H1 (cell line): ENCODE measurements around the gene TPSG1.
"Not testable (repeated sequence)": the region's sequence is repeated elsewhere in the genome, so short reads cannot be mapped to it uniquely, and the experiment has no call there.

Source experiments
- CBX5 ChIP-seq: fragments of 300-800, 300-1000 bp; sonication (generic); IDR thresholded peaks from 2 replicates; pipeline ENCODE4 v1.7.1; 2016; ENCODE audit warnings: antibody characterized with exemption, low read length, low read depth
- CREB1 ChIP-seq: IDR thresholded peaks from 2 replicates; pipeline ENCODE4 v1.6.1; 2012; ENCODE audit warnings: inconsistent platforms
- EZH2 ChIP-seq: fragments of 200-600 bp; sonication (generic); IDR thresholded peaks from 2 replicates; pipeline ENCODE4 v1.7.1; 2012; ENCODE audit warnings: low read depth, mild to moderate bottlenecking, moderate library complexity, low read length, inconsistent platforms; ENCODE audit not compliant: severe bottlenecking
- MAFK ChIP-seq: IDR thresholded peaks from 2 replicates; pipeline ENCODE4 v1.6.1; 2012; ENCODE audit warnings: low read depth, mild to moderate bottlenecking, improper control_type of control experiment, low read length
- PHF8 ChIP-seq: fragments of 200-600 bp; sonication (generic); conservative IDR thresholded peaks from 2 replicates; pipeline ENCODE4 v1.7.1; 2012; ENCODE audit warnings: low read depth, mild to moderate bottlenecking, inconsistent platforms, low read length, moderate library complexity
- POLR2A ChIP-seq, 2 experiments: IDR thresholded peaks; 1 replicate in 1 of 2; 2 replicates in 1 of 2; pipeline ENCODE4 v1.6.1; 2011; ENCODE audit warnings: low read depth in 2 of 2, low read length in 2 of 2, mild to moderate bottlenecking in 2 of 2; ENCODE audit errors: control extremely low read depth in 1 of 2
- POLR2AphosphoS5 ChIP-seq: IDR thresholded peaks from 2 replicates; pipeline ENCODE4 v1.6.1; 2011; ENCODE audit warnings: low read depth, low read length
- TBP ChIP-seq: IDR thresholded peaks from 2 replicates; pipeline ENCODE4 v1.6.1; 2011; ENCODE audit warnings: low read depth, low read length, improper control_type of control experiment
- YY1 ChIP-seq: IDR thresholded peaks from 2 replicates; pipeline ENCODE4 v1.6.1; 2011; ENCODE audit warnings: low read depth, mild to moderate bottlenecking, low read length
- ZNF274 ChIP-seq: IDR thresholded peaks from 2 replicates; pipeline ENCODE4 v1.7.0; 2012; ENCODE audit warnings: low read length, borderline replicate concordance; ENCODE audit errors: extremely low read depth
- TF ChIP-seq, protein P1 (sequence below): IDR thresholded peaks from 2 replicates; pipeline ENCODE4 v1.6.1; 2012; ENCODE audit warnings: low read length, inconsistent platforms
- TF ChIP-seq, protein P2 (sequence below), 3 experiments: IDR thresholded peaks; 1 replicate in 2 of 3; 2 replicates in 1 of 3; pipeline versions ENCODE4 v1.5.1 to v1.6.1; 2011; ENCODE audit warnings: low read length in 3 of 3, mild to moderate bottlenecking in 3 of 3, inconsistent platforms in 2 of 3, low read depth in 1 of 3, moderate library complexity in 1 of 3; ENCODE audit not compliant: insufficient read depth in 1 of 3; ENCODE audit errors: control extremely low read depth in 1 of 3
- TF ChIP-seq, protein P3 (sequence below): IDR thresholded peaks from 2 replicates; pipeline ENCODE4 v1.6.1; 2012; ENCODE audit warnings: inconsistent platforms

DNA sequence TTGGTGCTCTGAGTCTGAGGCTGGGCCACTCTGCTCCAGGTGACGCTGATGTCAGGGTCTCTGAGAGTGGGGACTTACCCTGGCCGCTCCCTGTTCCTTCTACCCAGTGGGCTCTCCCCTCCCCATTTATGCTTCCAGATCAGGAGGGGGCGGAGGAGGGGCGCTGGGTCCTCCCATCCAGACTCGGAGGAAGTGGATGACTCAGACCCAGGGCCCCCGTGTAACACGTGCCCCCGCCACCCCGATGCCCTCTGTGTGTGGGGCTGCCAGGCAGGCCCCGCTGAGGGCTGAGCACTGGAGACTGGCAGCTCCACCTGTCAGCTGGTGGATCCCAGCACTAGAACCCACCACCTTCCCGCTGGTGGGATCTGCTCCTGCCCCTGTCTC lies 5.0 kb upstream of the TPSG1 start, which contains the start of gene TPSB2:
- TF ChIP-seq, protein P1, sequence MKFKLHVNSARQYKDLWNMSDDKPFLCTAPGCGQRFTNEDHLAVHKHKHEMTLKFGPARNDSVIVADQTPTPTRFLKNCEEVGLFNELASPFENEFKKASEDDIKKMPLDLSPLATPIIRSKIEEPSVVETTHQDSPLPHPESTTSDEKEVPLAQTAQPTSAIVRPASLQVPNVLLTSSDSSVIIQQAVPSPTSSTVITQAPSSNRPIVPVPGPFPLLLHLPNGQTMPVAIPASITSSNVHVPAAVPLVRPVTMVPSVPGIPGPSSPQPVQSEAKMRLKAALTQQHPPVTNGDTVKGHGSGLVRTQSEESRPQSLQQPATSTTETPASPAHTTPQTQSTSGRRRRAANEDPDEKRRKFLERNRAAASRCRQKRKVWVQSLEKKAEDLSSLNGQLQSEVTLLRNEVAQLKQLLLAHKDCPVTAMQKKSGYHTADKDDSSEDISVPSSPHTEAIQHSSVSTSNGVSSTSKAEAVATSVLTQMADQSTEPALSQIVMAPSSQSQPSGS: not testable (repeated sequence)
- TF ChIP-seq POLR2A (IDR thresholded peaks at IDR 0.05; ENCODE audit: control extremely low read depth in 1 of 2, low read depth in 2 of 2, low read length in 2 of 2); PHF8; EZH2; CREB1; CBX5; POLR2AphosphoS5; MAFK; ZNF274; TBP; YY1: not testable (repeated sequence)
- TF ChIP-seq, protein P2, sequence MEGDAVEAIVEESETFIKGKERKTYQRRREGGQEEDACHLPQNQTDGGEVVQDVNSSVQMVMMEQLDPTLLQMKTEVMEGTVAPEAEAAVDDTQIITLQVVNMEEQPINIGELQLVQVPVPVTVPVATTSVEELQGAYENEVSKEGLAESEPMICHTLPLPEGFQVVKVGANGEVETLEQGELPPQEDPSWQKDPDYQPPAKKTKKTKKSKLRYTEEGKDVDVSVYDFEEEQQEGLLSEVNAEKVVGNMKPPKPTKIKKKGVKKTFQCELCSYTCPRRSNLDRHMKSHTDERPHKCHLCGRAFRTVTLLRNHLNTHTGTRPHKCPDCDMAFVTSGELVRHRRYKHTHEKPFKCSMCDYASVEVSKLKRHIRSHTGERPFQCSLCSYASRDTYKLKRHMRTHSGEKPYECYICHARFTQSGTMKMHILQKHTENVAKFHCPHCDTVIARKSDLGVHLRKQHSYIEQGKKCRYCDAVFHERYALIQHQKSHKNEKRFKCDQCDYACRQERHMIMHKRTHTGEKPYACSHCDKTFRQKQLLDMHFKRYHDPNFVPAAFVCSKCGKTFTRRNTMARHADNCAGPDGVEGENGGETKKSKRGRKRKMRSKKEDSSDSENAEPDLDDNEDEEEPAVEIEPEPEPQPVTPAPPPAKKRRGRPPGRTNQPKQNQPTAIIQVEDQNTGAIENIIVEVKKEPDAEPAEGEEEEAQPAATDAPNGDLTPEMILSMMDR (IDR thresholded peaks at IDR 0.05; ENCODE audit: control extremely low read depth in 1 of 3, insufficient read depth in 1 of 3, low read depth in 1 of 3, low read length in 3 of 3): not testable (repeated sequence)
- TF ChIP-seq, protein P3, sequence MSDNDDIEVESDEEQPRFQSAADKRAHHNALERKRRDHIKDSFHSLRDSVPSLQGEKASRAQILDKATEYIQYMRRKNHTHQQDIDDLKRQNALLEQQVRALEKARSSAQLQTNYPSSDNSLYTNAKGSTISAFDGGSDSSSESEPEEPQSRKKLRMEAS: not testable (repeated sequence)
